DMS 273 treated with DMSO at 0.1 percent for 48 hours (cell line): Measurements from ENCODE around the gene ANKRD2.

Experiments used
- DNase-seq: peaks from one replicate; lab custom pipeline; 2025; lab: John Stamatoyannopoulos, UW

ANKRD2 gene

DNA sequence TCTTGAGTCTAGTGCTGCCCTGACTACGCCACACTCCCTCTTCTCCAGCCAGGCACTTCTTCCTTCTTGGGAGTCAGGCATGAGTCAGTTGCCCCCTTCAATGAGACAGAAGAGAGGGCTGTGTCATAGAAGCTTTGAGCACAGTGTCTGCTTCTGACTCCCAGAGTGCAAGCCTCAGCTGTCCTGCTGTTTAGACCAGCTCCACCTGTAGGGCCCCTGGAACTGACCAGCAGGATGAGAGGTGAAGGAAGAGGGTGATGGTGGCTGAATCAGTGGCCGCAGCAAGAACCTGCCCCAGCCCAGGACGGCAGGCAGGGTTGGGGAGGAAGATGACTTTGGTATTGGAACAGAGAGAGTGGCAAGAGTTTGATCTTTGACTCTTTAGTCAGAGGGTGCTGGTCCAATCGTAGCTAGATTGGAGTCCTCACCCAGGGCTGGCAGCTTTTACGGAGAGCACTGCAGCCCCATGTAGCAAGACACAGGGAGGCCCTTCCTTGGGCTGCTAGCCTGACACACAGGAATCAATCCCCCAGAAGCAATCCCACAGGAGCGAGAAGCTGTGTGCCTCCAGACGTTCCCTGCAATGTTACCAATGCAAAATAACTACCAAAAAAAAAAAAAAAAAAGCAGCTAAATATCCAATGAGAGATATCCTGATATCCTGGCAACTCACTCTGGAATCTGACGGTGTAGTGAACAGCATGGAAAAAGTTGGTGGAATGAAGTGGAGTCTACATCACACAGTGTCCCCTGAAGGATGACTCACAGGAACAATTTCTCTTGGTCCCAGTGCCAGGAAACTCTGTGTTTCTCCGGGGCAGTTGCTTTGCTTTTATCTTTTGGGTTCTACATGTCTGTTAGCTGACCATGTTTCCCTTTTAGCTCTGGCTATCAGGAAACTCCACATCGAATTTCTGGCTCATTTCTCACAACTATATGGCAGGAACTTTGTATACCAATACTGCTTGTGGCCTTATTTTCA is 23.8 kb downstream of the ANKRD2 start:
- no peak for DNase-seq

DNA sequence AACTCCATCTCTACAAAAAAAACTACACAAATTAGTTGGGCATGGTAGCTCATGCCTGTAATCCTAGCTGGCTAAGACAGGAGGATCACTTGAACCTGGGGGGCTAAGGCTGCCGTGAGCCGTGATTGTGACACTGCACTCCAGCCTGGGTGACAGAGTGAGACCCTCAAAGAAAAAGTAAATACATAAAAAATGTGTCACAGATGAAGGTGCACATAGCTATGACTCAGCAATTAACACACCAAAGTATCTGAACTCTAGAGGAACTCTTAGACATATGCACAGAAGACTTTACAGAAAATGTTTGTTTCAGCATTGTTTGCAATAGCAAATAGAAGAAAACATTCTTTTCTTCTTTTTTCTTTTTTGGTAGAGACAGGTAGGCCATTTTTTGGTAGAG is 25.2 kb downstream of the ANKRD2 start:
- no peak for DNase-seq

DNA sequence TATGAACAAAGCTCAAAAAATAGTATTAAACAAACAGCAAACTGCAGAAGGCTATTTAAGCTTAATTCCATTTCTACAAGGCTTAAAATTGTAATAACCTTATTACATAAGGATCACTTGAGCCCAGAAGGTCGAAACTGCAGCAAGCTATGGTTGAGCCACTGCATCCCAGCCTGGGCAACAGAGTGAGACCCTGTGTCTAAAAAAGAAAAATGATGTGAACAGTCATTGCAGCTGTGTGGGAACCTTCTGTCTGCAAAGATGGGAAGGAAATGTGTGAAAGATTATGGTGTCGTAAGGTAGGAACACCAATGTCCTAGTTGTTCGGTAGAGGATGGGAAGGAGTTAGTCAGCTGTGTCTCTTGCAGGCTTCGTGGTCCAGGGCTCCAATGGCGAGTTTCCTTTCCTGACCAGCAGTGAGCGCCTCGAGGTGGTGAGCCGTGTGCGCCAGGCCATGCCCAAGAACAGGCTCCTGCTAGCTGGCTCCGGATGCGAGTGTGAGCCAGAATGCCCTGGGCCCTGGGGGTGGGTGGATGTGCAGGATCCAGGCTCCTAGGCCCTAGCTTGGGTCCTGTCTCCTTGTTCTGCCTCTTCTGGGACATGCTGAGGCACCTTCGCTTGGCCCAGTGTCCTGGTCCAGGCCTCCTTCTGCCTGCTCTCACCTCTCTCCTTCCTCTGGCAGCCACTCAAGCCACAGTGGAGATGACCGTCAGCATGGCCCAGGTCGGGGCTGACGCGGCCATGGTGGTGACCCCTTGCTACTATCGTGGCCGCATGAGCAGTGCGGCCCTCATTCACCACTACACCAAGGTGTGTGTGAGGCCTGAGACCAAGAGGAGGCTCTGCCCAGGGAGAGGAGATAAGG is 26.1 kb downstream of the ANKRD2 start:
- DNase-seq: no peak

DNA sequence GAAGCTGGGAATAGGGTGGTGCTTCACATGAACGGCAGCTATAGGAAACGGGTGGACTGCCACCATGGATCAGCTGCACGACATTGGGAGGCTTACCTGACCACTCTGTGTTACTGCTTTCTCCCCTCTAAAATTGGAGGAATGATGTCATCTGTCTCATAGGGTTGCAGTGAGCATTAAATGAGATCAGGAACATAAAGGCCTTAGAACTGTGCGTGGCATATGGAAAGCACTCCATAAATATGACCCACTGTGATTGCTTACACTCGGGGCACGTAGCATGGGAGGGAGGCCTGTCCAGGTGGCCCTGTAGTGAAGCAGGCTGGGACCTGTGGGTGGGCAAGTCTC is 26.7 kb downstream of the ANKRD2 start:
- no peak for DNase-seq

DNA sequence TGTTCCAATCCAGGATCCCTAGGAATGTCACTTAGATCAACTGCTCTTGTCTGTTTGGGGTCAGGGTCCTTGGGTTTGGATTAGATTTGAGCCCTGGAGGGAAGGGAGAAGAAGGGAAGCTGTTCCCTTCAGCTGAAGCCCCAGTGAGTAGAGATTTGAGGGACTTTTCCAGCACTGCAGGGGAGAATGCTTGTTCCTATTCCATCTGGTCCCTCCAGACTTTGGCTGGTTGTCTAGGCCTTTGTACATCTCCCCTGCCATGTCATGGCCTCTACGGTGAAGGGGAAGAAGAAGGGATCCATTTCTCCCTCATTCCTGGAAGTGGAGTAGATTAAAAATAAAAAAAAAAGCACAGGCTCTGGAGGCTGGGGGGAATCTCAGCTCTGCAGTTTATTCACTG is 28.0 kb downstream of the ANKRD2 start:
- DNase-seq: no peak

DNA sequence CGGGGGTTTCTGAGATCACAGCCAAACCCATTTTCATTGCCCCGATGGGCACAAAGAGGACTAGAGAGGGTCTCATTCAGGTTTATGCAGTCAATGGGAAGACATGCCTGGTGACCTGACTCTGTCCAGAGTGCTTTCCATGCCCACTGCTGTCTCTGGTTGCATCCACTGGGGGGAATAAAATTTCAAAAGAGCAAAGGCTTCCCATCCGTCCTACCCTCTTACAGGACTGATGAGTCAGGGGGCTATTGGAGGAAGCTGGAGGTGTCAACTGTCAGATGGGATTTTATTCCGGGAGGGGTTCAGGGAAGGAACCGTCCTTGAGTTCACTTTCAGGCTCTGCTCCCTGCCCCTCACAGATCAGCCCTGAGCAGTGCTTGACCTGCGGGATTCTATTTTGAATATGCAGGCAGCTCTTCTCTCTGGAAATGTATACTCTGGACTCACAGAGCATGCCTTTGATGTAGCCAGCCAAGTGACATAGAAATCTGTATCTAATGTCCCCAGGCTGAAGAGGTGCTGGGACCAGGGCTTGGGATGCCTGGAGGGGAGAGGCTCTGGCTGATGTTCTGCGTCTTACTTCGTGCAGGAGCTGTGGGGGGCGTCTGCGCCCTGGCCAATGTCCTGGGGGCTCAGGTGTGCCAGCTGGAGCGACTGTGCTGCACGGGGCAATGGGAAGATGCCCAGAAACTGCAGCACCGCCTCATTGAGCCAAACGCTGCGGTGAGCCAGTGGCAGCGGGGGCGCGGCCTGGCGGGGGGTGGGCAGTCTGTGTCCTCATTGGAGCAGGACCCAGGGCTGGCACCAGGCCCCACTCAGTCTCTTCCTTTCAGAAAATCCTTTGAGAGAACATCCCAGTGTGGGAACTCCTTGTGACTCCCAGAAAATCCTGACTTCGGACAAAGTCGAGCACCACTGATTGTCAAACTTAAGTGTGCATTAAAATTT is 29.0 kb downstream of the ANKRD2 start:
- no peak for DNase-seq

DNA sequence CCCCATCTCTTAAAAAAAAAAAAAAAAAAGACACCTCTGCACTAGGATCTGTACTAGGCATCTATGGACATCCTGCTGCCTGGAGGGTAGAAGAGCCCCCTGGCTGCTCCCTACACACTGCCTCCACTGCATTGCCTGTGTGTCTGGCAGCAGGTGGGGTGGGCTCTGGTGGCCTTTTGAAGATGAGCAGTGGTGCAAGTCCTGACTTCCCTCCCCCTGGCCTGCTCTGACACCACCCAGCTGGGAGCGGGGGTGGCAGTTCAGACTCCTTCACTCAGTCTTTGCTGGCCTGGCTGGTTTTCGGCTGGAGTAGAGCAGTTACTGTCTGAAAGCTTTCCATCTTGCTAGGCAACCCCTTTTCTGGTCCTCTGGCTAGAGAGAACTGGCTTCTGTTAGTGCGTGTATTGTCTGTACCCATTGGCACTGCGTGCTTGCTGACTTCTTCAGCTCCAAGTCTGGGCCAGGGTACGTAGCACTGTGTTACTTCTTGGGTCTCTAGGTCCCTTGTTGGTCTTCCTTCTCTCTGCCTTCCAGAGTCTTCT is 34.6 kb downstream of the ANKRD2 start:
- no peak for DNase-seq

DNA sequence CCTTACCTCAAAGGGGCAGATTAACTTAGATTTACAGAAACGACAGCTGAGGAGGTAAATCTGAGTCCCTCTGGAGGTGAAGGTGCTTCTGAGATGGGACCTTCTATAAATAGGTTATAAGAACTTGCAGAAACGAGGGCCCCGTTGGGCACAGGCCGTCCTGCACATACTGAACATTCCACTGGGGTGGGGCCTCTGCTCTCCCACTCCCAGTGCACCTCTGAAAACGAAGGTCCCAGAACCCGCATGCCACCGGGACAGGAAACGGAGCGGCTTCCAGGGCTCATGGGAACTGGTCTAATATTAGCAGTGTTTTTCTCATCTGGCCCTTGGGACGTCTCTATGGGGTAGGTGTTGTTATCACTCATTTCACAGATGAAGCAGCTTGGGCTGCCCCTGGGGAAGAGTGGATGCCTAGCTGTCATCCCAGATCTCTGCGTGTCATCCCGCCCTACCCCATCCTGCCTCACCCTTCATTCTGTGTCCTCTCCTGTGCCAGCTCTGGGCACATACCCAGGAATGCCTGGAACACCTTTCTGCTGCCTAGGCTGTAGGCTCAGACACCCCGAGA is 36.5 kb downstream of the ANKRD2 start:
- no peak for DNase-seq

DNA sequence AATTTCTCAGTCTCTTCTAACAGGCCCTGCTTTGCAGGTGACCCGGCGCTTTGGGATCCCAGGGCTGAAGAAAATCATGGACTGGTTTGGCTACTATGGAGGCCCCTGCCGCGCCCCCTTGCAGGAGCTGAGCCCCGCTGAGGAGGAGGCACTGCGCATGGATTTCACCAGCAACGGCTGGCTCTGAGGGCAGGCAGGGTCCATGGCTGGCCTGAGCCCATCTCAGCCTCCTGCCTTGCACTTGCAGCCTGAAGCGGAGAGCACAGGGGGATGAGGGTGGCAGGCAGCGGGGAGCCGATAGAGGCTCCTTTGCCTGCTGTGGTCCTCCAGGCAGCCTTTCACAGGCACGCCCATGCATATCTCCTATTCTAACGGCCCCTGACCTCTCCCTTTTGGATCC is 38.9 kb downstream of the ANKRD2 start:
- no peak for DNase-seq

DNA sequence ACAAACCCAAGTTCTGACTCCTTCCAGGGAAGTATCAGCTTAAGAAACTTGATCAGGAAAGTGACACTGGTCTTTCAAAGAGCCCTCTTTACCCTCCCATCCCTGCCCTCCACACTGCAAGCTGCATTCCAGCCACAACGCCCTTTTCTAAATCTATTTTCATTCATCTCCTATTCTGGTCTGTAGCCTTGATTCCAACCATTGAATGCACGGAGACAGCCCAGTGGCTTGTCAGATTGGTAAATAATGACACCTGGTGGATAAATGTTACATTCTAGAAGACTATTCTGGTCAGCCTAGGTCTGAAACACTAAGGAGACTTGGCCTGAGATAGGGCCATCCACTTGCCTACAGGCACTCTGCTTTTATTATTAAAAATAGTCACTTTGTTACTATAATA is 39.8 kb downstream of the ANKRD2 start:
- DNase-seq: no peak

DNA sequence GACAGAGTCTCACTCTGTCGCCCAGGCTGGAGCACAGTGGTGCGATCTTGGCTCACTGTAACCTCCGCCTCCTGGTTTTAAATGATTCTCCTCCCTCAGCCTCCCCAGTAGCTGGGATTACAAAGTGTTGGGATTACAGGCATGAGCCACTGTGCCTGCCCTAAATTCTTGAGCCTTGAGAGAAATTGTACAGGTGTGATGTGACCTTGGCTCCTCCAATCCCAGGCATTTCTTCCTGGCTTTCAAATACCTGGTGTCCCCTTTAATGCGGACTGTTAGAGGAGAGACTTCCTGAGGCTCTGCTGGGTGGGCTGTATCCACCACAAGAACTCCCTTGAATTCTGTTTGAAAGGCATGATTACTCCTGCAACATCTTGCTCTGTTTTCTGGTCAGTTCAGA is 45.7 kb downstream of the ANKRD2 start:
- DNase-seq: no peak

DNA sequence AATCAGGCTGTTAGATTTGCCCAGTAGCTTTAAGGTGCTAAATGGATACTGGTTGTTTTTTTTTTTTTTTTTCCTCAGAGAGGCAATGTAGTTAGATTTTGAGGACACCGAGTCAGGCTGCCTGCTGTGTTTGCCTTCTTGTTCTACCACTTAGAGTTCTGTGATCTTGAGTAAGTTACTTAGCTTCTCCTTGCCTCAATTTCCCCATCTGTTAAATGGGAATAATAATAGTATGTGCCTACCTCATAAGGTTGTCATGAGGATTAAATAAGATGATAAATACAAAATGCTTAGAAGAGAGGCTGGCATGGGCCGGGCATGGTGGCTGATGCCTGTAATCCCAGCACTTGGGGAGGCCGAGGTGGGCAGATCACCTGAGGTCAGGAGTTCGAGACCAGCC is 46.2 kb downstream of the ANKRD2 start:
- DNase-seq: no peak

DNA sequence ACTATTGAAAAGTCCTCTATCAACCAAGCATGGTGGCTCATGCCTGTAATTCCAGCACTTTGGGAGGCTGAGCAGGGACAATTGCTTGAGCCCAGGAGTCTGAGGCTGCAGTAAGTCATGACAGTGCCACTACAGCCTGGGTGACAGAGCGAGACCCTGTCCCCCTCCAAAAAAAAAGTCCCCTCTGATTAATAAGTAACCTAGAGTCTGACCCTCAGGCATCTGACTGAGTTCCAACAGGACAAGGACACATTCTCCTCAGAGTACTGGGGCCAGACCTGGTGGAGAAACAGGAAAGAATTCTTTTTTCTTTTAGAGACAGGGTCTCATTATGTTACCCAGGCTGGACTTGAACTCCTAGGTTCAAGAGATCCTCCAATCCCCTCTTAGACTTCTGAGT is 50.7 kb downstream of the ANKRD2 start:
- no peak for DNase-seq

DNA sequence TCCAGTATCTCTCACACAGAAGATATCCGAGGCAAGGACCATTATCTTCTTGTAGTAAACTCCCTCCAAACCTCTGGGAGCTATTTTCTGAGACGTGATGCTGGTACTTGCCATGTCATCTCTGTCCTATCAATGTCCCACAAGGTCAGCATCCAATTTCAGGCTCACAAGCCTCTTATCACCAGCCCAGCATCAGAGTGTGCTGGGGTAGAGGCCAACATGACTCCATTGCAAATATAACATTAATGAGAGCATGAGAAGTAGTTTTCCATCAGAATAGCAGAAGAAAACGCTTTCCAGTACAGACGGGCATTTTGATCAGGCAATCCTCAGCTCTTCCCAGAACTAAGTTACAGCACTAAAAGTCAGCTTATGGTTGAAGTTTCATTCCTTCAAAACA is 55.2 kb downstream of the ANKRD2 start:
- no peak for DNase-seq

DNA sequence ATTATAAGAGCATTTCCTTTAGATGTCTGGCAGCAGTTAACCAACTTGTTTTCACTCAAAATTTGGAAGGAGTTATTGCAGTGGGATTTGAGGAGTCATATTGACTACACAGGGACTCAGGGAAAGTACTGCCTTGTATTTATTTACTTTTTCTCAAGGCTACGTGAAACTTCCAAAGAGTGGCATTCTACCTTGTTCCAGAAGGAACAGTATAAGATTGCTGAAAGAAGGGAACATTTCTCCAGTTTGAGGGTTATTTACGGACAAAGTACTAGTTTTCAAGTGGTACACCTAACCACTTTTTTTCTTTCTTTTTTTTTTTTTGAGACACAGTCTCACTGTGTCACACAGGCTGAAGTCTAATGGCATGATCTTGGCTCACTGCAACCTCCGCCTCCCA is 55.6 kb downstream of the ANKRD2 start:
- DNase-seq: no peak

DNA sequence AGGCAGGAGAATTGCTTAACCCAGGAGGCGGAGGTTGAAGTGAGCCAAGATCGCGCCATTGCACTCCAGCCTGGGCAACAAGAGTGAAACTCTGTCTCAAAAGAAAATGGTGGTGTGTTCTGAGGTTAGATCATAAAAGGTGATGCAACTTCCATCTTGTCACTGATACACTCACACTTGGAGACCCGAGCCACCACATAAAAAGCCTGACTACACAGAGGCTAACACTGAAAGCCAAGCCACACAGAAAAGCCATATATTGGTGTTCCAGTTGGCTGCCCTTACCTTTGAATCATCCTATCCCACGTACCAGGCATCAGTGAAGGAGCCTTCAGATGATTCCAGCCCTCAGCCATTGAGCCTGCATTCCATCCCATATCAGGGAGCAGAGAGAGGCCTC is 56.7 kb downstream of the ANKRD2 start:
- no peak for DNase-seq

DNA sequence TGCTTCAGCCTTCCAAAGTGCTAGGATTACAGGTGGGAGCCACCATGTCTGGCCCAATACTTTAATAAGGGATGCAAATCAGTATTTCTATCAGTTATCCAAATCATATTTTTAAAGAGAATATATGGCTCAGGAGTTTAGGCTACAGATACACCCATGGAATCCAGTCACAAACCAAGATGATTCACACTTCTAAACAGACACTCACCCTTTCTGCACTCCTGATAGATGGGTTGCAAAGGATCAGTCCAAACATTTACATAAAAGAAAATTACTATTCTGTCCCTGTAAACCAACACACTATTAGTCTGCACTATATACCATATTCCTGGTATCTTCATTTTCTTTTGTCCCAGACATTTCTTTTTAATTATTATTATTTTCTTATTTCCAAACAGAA is 58.5 kb downstream of the ANKRD2 start:
- no peak for DNase-seq

DNA sequence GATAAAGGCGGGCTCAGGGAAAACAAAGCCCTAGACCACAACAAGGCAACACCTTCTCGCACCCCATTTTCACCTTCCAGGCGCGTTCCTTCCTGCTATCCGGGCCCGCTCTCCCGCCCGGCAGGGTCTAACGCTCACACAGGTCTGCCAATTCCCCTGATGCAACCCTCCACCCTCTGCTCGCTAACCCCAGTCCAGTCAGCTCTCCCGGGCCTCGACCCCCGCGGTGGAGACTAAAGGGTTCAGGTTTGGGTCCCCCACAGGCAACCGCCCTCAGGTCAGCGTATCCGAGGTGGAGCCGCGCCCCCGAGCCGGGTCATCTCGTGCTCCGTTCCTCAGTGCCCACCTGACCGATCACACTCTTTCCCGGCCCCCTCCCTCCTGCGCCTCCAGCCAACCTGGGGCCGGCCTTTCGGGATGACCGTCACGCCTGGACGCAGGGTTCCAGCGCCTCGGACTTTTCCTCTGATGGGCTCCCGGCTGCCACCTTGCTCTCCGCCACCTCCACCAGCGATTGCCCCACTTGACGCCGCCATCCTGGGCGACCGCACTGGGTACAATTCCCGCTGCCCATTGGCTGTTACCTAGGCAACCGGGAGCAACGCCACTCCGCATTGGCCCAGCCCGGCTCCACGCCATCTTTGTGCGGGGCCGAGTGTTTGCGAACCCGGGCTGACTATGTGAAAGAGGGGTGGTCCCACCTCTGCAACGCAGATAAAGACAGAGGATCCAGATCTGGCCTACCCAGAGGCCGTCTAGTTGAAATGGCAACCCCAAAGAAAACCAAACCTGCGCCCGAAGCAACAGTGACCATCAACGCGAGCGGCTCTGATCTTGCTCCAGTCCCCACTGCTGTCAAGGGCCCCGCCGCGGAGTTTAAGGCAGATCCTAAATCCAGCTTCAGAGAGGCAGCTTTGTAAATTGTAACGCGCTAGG is 60.6 kb downstream of the ANKRD2 start, which contains the start of gene MORN4:
Gene MORN4, minus strand, starts transcription at position 552 of the 936 bp plus-strand sequence. CDS start 13,847 bp downstream, outside the sequence.
- DNase-seq: peak; percentile 68
